Mucosa of gallbladder (tissue), 1 donor: Measurements from ENCODE around the gene NTNG1. TPM values are rescaled to one million over a fixed set of nuclear protein-coding genes. Genes with fewer than 3 reads are reported as not detected.
"Not testable (repeated sequence)": the region's sequence is repeated elsewhere in the genome, so short reads cannot be mapped to it uniquely, and the experiment has no call there.

Experiments used
- DNase-seq: peaks from one replicate; pipeline ENCODE4 v3.0.0-alpha.2; 2020; ENCODE audit warnings: low spot score
- total RNA-seq: library from RNA; stranded (reverse); gene quantifications from one replicate; pipeline ENCODE4 v1.2.1, GENCODE V29; 2021
- donor health status: DM: no; HTN: no; CAD: no.

NTNG1 gene
- total RNA-seq, 1 donor from 2014 or later, result 1.6 TPM

DNA sequence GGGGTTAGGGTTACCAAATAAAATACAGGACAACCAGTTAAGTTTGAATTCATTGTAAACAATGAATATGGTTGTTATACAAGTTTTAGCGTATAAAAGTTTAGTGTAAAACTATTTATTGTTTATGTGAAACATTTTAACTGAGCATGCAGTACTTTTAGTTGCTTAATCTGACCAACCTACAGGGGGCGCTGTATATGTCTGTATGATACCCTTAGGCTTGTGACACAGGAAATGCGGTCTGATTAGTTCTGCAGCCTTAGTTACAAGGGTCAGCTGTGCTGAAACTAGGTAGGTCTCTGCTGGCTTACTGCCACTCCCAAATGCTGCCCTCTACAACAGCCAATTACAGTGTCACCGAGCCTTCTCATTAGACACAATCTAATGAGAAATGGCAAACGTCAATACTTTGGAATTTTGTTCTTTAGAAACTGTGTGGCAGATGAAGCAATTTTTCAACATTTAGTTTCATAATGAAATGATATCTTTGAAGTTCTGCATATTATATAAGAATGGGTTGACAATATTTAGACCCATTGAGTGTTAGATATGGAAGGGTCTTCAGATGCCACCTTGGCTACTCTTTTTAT lies 56.2 kb downstream of the NTNG1 start:
- DNase-seq, result no peak

DNA sequence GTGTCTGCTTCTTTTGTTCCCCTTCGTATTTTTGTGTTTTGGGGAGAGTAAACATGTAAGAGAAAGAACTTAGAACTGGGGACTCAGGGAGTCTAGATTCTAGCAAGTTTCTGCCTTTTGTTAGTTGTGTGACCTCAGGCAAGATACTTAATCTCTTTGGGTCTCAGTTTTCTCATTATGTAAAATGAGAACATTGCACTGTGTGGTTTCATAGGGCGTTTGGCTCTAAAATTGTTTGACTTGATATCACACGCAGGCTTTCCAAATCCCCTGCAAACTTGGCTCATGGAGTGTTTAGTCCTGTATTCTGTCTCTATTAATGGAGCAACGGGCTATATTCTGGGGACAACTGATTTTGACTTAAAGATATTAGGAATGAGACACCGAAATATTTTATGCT lies 57.7 kb downstream of the NTNG1 start:
- DNase-seq, result no peak

DNA sequence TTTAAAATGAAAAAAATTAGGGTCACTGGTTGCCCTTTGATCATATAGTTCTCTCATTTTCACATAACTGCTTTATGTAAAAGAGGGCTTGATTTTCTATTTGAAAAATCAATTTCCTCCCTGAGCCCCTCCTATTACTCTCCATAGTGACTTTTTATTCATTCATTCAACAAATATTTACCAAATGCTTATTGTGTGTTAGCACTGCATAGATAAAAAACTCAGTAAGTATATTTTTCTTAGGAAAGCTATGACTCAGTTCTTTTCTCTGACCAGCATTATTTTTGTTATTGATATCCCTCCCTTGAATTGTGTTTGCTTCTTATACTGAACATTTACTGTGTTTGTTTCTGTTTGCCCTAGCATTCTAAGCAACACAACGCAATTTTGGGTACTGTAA lies 59.8 kb downstream of the NTNG1 start:
- DNase-seq, result no peak

DNA sequence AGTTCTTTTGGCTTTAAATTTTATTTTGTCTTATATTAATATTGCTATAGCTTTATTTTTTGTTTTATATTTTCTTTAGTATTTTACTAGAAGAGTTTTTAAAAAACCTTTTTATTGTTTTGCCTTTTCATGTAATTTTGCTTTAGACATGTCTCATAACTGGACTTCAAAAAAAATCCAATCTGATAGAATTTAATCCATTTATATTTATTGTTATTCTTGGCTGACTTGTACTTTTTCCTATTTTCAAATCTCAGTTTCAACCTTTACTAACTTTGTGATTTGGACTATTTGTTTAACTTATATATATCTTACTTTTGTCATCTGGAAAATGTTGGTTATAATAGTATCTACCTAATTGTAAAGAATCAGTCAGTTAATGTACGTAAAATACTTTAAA lies 61.2 kb downstream of the NTNG1 start:
- no peak for DNase-seq

DNA sequence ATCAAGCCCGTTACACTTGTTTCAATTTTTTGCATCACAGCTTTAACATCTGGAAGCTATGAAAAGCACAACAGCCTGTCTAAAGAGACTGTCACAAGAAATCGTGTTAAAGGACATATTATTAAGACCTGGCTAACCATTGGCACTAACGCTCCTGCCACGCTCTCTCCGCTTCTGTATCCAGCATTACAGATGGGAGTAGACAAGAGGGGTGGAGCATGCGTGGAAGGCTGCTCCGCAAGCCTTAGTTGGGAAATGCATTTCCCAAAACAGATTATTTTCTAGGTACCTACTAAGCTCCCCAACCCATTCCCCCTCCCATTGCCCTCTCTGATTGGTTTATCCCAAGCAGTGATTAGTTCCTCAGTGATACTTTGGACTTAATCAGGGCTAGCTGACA lies 72.4 kb downstream of the NTNG1 start:
- no peak for DNase-seq

DNA sequence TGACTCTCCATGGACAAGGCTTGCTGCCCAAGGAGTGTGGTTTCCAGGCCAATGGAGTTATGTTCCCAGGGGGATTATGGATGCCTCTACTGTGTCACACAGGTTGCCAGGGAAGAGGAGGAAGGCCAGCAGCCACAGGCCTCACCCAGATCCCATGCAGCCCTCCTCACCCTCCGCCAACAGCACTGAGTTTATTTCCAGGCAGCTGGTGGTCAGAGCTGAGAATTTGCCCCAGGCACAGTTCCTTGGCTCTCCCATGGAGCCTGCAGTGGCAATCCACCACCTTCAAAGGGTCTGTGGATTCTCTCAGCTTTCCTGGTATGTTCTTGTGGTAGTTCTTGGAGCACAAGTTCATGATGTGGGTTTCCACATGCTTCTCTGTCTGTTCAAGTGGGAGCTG lies 79.2 kb downstream of the NTNG1 start:
- DNase-seq, result no peak

DNA sequence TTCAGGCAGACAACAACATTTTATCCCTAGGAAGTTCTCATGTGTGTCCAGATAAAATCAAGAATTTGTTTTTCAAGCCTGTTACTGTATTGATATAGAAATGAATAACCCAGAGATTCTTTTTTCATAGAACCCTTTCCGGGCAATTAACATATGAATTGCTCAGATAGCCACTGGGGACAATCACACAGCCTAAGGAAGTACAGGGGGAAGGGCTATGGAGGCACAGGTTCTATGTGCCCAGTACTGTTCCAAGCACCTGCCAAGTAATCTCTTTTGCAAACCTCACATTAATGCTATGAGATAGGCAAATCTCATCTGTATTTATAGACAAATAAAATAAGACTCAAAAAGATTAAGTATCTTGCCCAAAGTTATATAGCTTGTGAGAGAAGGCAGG lies 84.9 kb downstream of the NTNG1 start:
- no peak for DNase-seq

DNA sequence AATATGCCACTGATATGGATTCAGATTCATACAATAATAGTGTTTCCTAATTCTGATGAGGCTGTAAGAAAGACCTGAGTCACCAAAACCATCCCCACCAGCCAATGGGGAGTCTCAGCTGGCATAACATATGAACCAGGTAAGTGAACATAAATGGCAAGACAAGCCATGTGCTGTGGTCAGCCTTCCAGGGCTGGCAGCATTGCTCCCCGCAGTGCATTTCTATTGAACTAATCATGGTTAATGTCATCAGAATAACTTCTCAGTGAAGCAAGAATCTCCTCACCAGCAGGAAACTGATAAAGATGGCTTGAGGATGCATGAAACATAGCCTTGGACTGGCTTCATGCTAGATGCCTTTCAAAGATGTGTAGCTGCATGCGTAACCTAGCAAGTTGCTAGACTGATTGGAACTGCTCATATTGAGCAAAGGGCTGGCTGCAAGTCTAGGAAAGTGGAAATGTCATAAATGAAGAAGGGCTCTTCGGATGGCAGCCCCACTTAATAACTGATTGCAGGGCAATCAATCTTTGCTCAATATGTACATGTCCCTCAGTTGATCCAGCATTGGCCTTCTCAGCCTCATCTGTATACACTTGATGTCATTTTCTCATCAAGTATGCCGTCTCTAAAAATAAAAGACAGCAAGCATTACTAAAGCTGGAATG lies 88.0 kb downstream of the NTNG1 start:
- no peak for DNase-seq

DNA sequence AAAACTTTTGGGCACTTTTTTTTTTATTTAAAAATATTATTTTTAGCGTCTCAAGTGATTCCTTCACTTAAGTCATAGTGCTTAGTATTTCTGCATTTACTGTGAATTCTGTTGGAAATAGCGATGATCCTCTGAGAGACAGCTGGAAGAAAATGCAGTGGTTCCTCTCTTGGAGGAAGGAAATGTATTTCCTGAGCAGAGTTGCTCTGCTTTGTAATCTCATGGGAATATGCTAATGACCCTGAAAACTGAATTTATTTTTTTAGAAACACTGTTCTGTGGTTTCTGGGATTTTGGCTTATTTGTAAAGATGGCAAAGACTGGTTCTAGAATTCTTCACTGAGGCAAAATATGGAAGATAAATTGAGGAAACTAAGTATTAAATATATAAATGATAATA lies 88.9 kb downstream of the NTNG1 start:
- no peak for DNase-seq

DNA sequence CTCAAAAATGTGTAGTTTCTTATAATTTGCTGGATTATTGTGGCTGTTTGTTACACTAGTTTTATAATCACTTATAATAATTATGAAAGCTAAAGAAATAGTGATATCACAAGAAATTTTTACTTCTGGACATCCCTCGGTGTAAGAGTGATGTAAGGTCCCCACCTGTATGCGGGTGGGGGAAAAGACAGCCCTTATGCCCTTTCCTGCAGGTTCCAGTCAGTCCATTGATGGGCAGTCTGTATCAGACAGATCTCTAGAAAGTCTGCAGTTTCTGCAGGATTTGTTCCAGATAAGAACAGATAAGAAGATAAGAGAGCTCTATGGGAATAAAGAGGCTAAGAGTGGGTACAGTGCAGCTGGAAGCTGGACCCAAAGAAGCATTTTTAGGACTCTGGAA lies 89.3 kb downstream of the NTNG1 start:
- DNase-seq, result no peak

DNA sequence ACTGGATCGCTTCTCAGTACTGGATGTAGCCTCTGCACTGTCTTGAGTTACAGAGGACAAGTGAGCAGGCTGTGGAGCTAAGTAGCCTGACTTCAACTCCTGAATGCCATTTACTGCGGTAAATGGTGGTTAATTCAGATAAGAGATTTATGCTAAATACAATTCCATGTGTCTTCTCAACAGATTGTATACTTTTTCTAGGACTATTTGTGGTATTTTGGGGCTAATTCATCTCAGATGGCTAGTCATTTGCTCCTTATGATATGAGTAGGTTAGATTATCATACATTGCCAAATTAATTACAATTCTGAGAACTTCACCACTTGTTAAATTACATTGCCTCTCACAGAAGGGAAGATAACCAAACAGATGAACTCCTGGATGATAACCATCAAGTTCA lies 90.5 kb downstream of the NTNG1 start:
- no peak for DNase-seq

DNA sequence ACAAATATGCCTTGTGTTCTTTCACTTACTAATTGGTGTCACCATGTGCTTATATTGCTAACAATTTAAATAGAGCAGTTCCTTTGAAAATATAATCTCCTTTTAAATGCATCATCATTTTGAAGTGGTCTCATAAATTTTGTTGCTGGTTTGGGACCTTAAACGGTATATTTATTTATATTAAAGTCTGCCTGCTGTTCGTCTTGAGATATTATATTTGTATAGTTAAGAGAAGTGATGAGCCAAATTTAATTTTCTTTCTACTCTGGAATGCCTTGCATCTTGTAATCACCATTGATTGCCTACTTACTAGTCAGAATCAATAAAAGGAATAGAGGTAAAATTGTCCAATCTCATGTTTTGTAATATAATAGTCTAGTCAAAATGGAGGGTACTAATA lies 91.6 kb downstream of the NTNG1 start:
- no peak for DNase-seq

DNA sequence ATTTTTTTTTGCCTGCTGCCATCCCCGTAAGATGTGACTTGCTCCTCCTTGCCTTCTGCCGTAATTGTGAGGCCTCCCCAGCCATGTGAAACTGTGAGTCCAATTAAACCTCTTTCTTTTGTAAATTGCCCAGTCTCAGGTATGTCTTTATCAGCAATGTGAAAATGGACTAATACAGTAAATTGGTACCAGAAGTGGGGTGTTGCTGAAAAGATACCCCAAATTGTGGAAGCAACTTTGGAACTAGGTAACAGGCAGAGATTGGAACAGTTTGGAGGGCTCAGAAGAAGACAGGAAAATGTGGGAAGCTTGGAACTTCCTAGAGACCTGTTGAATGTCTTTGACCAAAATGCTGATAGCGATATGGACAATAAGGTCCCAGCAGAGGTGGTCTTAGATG lies 95.9 kb downstream of the NTNG1 start:
- DNase-seq, result not testable (repeated sequence)

DNA sequence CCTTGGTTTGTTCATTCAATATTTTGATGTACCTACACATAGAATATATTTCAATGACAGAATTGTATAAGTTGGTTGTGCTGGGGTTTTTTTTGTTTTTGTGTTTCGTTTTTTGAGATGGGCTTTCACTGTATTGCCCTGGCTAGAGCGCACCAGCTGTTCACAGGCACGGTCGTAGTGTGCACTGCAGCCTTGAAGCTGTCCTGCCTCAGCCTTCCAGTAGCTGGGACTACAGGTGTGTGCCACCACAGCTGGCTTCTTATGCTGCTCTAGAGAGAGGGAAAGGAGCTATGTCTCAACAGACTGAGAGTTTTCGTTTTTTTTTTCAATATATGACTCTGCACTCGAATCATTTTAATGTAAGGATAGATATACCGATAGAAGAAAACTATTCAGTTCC lies 102.6 kb downstream of the NTNG1 start:
- no peak for DNase-seq

DNA sequence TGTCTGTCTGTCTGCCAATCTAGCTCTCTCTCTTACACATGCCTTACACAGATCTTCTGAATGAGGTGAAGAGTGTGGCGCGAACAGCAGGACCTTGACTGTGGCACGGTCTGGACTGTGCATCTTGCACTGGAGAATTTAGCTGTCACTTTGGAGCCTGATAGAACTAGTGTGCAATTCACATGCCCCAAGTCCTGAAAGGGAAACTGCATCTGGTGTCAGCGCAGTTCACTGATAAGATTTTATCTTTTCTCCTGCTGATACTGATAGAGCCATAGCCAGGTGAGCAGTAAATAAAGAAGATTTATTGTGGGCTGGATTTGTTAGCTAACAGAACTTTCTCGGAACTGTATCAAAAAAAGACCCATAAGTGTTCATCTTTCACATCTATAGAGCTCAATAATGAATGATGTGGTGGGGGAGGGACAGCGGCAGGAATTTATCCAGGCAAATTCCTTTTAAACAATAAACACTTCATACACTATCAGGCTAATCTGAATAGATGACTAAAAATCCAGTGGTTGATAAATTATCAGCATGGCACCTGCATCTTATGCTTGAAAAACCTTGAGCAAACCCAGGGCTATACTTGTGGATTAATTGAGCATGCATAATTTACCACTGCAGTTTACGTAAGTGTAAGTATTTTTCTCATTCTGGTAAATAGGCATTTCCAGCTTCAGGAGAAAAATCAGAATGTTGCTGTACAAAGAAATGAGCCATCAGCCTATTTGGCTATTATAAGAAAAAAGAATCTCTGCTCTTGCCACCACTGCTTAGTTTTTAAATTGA lies 104.1 kb downstream of the NTNG1 start:
- no peak for DNase-seq

DNA sequence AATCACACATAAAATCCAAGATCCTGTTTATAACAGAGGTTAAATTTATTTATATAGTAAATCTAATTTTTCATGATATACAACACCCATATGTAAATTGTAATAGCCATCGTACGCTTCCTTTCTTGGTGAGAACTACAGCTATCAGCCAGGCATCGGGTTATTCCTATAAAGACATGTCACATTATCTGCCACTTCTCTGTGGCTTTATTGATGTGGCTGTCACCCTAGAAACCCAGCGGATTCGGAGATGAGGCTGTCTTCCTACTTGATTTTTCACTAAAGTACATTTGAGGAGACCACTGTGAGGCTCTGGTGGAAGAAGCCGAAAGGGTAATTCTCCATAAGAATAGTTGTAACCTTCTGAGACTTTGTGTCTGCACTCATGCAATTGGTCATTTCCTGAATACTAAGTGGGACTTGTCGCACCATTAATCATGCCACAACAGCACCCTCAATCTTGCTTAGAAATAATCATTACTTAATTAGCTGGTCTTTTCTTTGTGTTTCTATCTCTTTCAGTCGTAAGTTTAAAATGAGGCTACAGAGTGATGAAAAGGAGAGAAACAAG lies 106.0 kb downstream of the NTNG1 start:
- DNase-seq, result no peak

DNA sequence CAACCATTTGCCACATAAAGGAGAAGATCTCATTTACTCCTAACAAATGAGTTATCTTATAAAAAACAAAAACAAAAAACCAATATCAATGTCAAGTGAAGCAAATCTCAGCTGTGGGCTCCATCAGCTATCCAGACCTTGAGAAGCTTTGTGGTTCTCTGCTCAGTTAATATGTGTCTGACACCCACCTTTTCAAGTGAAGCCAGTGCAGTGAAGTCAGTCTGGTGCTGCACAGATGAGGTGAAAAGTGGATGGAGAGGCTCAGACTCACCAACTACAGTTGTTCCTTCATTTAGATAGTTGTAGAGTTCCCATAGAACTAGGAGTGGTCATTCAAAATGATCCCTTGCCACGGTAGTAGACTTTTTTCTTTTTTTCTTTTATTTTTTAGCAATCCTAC lies 106.8 kb downstream of the NTNG1 start:
- DNase-seq, result no peak

DNA sequence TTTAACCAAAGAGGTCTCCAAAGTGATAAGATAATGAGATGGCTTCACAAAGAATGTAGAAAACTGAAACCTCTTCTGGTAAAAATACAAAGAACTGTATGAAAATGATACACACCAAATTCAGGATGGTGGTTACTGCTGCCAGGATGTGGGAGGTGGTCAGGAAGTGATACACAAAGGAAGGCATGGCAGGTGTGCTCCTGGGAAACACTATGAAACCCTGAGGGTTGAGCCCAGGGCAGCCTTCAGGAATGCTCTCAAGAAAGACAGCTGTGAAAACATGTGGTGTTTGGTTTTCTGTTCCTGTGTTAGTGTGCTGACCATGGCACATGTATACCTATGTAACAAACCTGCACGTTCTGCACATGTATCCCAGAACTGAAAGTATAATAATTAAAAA lies 109.3 kb downstream of the NTNG1 start:
- no peak for DNase-seq

DNA sequence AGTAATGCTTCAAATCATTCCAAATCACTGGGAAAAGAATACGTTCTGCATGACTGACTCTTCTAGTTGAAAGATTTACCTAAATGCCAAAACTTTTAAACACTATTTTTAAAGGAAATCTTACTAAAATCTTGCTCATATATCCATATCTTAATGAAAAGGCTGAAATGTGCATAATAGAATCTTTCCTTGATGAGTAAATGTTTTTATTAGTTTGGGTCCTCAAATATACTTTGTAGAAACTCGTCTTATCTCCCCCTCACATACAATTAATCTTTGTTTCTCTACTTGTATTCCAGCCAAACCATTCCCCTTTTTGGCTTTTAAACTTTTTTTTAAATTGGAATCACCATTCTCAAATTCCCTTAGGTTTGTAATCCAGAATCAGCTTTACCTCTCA lies 110.2 kb downstream of the NTNG1 start:
- no peak for DNase-seq

DNA sequence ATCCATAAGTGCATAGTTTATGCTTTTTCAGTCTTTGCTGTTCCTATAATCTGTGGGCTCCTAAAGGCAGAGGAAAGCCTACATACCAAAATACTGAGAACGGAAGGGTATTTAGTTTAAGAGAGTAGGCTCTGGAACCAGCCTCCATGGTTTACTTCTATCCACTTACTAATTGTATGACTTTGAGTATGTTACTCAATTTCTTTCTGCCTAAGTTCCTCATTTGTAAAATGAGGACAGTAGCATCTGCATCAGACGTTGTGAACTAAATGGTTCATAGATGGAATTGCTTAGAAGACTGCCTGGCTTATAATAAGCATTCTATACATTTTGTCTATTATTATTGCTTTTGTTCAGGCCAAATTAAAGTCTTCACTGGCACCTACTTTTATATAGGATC lies 111.0 kb downstream of the NTNG1 start:
- no peak for DNase-seq

DNA sequence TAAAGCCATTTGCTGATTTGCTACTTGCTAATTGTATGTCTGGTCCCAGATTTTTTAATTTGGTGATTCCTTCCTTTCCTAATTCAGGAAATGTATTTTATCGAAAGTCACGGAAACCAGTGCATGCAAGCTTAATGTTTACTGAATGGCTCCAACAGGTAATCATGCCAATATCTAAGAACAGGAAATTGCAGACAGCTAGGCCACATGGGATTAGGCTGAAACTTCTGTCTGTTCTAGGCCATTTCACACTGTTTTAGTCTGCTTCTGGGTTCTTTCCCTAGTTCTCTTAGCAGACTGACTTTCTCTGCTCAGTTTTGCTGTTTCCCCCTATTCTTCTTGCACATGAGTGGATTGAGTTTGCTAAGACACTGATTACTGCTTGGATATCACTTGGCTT lies 111.4 kb downstream of the NTNG1 start:
- DNase-seq, result no peak

DNA sequence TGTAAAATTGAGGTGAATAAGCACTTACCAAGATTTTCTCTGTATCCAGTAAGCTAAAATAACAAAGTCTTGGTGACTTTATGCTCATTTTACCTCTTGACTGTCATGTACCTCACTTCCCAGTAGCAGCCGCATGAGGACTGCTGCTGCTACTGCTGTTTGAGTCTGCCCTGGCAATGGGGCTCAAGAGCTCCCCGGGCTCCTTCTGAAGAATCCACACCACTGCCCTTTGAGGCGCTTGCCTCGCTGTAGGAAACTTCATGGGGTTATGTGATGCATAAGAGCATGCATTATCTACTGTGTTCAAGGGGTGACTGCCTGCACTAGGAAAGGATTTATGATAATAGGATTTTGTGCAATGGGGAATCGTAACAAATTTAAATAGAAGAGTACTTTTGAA lies 113.5 kb downstream of the NTNG1 start:
- DNase-seq, result no peak

DNA sequence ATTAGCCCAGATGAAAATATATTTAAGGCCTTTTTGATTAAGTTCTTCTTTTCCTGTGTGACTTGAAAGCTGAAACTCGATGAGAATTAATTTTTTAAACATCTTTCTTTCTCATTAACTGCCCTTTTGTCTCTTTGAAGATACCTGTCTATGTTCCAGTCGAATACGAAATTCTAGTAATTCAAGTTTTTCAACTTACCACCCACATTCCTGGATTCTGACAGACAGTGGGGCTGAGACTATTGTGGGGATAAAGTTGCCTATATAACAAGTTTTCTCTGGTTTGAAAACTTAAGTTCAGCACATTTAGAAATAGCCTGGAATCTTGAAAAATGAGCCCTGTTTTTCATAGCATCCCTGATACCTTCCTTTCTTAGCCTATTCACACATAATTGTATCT lies 114.6 kb downstream of the NTNG1 start:
- no peak for DNase-seq
